T1000 (cell line): ENCODE results near the gene SDK2.

Experiments
- DNase-seq: peaks from one replicate; lab custom pipeline; 2025; ENCODE audit warnings: mixed read lengths; lab: John Stamatoyannopoulos, UW

Gene SDK2

GRCh38 chr17:73360961-73361761 lies 283.1 kb downstream of the SDK2 start:
- DNase-seq = no peak

GRCh38 chr17:73359987-73360410 lies 284.2 kb downstream of the SDK2 start:
- no peak for DNase-seq

- DNase-seq = no peak
These were observed 284.9 kb downstream of the SDK2 start for GRCh38 chr17:73359352-73359751.

DNA sequence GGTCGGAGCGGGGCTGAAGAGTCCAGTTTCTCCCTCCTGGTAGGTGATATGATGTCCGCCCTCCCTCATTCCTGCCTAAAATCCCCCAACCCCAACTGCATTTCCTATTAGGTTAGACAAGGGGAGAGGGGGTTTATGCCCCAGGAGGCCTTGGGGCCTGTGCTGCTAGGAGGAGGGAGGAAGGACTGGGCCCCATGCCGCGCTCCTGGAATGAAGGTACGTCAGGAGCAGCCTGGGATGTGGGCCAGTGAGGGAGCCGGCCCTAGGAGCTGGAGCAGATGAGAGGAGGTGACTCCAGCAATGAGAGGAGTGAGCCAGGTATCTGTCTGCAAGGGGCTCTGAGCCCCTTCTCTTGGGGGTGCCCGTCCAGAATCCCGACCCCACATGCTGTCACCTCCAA lies 285.6 kb downstream of the SDK2 start:
- DNase-seq = no peak

- no peak for DNase-seq
These were observed 286.3 kb downstream of the SDK2 start for GRCh38 chr17:73357981-73358380.

DNA sequence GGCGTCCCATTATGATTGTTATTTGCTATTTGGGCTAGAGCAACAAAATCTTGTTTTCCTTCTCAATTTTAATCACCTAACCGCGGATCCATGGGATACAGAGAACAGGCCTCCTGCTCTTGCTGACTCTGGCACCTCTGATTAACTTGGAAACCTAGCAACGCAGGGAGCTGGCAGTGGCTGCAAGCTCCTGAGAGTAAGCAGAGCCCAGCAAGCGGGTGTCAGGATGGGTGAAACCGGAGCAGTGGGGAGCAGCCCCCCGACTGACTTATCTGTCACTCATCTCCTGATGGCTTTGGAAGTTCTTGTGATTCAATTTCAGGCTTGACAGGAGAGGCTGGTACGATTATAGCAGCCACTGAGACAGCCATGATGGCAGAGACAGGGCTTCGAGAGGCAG lies 286.9 kb downstream of the SDK2 start:
- no peak for DNase-seq

GRCh38 chr17:73356561-73357170 lies 287.6 kb downstream of the SDK2 start:
- no peak for DNase-seq

DNA sequence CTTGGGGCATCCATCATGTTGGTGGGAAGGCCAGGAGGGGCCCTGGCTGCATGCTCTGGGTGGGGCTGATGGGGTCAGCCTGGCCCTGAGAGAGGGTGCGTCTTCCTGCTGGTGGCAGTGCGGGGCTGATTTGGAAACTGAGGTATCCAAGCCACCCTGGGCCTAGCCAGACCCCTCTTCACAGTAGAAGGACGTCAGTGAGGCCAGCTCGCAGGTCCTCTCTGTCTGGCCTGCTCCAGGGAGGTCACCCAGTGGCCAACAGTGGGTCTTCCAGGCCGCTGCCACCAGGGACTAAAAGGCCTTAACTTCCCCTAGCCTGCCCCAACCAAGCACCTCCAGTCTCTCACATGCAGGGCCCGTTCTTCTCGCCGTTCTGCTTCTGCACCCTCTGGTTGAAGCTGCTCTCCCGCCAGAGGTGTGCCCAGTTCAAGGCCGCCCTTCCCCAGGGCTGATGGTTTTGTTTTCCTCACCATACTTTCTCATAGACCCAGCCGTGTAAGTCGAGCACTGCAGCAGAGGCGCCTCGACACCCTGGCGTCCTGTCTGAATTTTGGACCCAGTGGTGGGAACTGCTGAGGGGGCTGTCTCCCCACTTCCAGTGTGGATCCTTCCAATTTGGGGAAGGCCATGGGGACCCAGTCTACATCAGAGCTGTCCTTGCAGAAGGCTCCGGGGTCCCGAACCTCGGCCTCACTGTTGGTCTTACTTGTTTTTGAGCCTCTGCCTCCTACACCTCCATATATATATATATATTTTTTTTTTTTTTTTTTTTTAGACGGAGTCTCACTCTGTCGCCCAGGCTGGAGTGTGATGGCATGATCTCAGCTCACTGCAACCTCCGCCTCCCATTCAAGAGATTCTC lies 289.6 kb downstream of the SDK2 start:
- DNase-seq = no peak

- DNase-seq = no peak
These were observed 292.0 kb downstream of the SDK2 start for GRCh38 chr17:73352261-73352660.

- DNase-seq = no peak
These were observed 292.5 kb downstream of the SDK2 start for GRCh38 chr17:73351764-73352163.

DNA sequence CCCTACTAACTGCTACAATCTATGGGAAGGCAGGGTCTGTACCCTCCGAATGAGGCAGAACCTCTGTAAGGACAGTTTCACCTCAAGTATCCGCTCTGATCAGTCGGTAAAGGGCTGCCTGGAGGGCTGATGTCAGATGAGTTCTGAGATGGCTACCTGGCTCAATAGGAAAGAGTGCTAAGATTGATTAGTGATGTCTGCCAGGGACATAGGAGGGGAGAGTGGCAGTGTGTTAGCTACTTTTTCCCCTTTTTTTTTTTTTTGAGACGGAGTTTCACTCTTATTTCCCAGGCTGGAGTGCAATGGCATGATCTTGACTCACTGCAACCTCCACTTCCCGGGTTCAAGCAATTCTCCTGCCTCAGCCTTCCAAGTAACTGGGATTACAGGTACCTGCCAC lies 293.4 kb downstream of the SDK2 start:
- no peak for DNase-seq

DNA sequence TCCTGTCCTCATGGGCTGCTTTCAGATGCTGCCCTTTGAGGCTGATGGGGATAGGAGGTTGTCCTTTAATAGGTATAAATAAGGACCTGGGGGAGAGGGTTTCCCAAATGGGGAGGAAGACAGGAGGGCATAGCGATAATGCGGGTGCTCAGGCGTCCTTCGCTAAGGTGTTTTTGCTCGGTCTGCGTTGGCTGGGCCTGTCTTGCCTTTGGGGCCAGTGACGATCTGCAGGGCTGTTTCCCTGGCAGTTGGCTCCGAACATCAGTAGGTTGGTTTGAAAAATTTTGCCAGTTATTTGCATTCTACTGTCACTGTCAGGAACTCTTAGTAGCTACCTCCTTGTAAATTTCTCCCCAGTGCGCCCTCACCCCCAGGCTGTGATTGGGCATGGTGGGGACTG lies 294.6 kb downstream of the SDK2 start:
- DNase-seq = no peak

DNA sequence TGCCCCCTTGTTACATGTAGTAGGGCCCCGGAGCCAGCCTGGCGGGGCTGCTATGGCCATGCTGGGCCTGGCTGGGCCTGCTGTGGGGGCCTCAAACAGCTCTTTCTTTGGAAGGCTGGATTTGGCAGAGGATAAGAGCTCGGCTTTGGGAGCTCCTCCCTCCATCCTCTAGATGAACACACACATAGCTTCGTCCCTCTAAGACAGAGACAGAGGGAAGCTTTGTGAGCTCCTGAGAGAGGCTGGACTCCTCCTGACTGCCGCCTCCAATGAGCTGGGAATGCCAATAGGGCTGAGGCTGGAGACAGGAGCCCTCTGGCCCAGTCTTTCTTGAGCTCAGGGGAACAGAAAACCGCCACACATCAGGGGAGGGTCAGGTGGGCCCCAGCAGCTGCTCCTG lies 295.1 kb downstream of the SDK2 start:
- DNase-seq = no peak

GRCh38 chr17:73348829-73349095 lies 295.5 kb downstream of the SDK2 start:
- DNase-seq = no peak

DNA sequence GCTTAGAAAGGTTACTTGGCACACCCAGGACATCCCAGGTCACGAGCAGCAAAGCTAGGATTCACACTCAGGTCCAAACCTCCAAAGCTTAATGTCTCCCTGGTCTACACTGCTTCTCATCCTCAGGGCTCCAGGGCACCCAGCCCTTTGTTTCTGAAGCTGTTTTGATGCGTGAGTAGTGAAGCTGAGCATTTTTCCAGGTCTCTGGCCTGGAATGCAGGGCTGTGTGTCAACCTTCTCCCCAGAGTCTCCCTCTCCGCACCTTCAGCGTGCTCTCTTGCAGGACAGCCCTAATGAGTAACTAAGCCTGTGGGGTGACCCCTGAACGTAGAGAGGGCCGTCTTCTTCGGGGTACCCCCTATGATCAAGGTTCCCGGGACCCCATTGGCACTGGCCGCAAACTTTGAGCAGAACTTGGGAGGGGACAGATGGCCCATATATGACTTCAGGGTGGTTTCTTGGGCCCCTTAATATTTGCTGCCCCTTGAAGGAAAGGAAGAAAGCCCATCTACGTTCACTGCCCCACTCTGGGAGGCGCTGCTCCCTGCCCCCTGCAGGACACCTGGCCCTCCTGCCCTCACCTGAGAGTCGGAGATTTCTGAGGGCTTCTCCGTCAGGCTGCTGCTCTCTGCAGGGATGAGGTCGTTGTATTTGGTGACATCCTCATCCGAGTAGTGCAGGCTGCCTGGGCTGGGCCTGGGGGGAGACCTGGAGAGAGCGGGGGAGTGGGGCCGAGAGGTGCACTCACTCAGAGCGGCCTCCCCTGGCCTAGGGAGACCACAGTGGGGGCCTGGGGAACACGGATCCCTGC lies 296.0 kb downstream of the SDK2 start:
- no peak for DNase-seq

GRCh38 chr17:73347351-73347750 lies 296.9 kb downstream of the SDK2 start:
- DNase-seq = no peak

DNA sequence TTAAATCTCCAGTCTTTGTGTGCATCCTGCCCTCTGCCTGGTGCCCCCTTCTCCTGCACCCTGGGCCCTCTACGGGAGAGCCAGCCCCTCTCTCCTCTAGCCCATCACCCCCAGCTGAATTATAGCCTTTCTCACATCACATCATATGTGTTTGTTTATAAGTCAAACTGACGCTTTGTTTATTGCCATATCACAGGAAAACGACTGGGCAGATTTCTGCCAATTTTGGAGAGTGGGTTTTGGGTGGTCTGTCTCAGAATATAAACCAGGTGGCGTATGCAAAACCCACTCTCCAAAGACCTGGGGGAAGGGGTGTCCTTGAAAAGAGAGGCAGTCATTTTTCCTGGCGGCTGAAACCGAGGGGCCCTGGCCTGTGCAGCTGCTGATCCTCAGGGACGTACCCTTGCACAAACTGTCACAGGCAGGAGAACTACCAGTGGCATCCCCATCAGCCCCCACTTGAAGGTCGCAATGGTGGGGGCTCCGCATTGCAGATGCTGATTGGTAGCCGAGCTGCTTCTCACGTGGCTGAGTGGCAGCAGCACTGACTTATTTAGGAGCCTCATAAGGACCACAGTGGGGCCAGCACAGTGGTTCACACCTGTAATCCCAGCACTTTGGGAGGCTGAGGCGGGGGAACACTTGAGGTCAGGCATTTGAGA lies 297.6 kb downstream of the SDK2 start:
- no peak for DNase-seq

- no peak for DNase-seq
These were observed 300.3 kb downstream of the SDK2 start for GRCh38 chr17:73343739-73344454.

DNA sequence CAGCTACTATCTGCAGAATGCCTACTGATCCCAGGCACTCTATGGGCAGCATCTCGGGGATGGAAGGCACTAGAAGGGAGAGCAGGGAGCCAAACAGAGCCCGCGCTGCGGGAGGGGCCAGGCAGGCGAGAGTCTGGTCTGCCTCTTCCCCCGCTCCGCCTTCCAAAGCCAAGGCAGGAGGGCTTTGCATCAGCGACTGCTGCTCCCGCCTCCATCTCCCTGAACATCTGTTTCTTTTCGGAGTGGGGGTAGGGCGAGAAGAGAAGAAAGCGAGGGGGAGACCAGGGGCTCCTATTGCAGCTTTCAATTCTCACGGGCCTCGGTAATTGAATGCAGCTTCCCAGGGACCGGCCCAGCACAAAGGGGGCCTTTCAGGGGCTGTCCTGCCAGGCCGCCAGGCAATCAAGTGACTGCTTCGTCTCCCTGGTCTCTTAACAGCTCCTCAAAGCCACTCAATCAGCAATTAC lies 301.0 kb downstream of the SDK2 start:
- peak; percentile 80 for DNase-seq

- DNase-seq = peak; percentile 80
These were observed 301.6 kb downstream of the SDK2 start for GRCh38 chr17:73342541-73343167.
